Rectal smooth muscle tissue (tissue), 1 donor: ENCODE data around the gene ANO7.

Experiments
- H3K27ac ChIP-seq: one replicate; pipeline ENCODE4 v1.7.0; 2013; ENCODE audit warnings: low read depth, low read length, inconsistent platforms
- H3K27me3 ChIP-seq: one replicate; pipeline ENCODE4 v1.7.0; 2013; ENCODE audit warnings: low read length; ENCODE audit not compliant: control insufficient read depth, insufficient read depth
- H3K36me3 ChIP-seq: one replicate; pipeline ENCODE4 v1.7.0; 2013; ENCODE audit warnings: low read length; ENCODE audit not compliant: control insufficient read depth, insufficient read depth
- H3K4me1 ChIP-seq: one replicate; pipeline ENCODE4 v1.7.0; 2013; ENCODE audit warnings: low read length; ENCODE audit not compliant: control insufficient read depth, insufficient read depth
- H3K4me3 ChIP-seq: one replicate; pipeline ENCODE4 v1.7.0; 2013; ENCODE audit warnings: low read length
- H3K9ac ChIP-seq: one replicate; pipeline ENCODE4 v1.7.0; 2013; ENCODE audit warnings: low read length

ANO7 gene

DNA sequence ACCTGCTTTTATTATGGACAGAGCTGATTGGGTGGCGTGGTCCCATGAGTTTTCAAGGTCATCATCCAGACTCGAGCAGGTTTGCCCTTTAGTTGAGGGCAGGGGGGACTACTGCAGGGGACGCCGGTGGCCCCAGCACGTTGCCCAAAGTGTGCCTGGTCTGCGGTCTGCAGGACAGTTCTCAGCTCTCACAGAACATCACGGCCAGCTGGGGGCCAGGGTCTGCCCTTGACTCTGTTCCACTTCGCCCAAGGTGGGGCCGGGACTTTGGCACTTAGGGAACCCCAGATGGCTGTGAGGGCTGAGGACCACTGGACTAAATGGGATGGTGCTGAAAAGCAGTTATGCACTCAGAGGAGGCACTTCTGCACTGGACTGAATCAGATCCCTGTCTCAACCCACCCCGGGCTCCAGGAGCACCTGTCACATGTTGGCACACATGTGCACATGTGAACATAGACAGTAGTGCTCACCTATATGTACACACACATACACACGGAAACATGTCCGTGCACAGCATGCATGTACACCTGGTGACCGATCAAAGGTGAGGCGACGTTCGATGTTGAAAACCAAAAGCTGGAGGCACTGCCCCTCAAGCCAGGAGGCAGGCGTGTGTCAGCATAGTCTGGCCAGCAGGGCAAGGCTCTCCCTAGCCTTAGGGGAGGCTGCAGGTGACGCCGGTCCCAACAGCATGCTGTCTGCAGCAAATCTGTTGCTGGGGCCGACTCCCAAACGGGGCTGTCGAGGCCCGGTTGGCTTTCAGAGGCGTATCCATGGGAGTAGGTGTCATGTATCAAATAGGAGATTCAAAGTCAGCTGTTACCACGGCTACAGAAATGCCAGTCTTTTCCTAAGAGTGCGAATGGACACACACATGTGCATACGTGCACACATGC lies 10.2 kb downstream of the ANO7 start:
- H3K36me3 ChIP-seq, result no peaks in the 10 kb centered on the region
- no peak overlapping the region for H3K9ac ChIP-seq
- no peaks in the 10 kb centered on the region for H3K4me1 ChIP-seq
- no peaks in the 10 kb centered on the region for H3K27me3 ChIP-seq
- no peak overlapping the region for H3K4me3 ChIP-seq
- no peak overlapping the region for H3K27ac ChIP-seq

GRCh38 chr2:241199286-241199685 lies 10.8 kb downstream of the ANO7 start:
- H3K36me3 ChIP-seq, result no peaks in the 10 kb centered on the region
- no peaks in the 10 kb centered on the region for H3K4me1 ChIP-seq
- no peak overlapping the region for H3K4me3 ChIP-seq
- no peaks in the 10 kb centered on the region for H3K27me3 ChIP-seq
- H3K9ac ChIP-seq, result no peak overlapping the region
- no peak overlapping the region for H3K27ac ChIP-seq

- no peaks in the 10 kb centered on the region for H3K27me3 ChIP-seq
- no peak overlapping the region for H3K27ac ChIP-seq
- H3K4me1 ChIP-seq, result no peaks in the 10 kb centered on the region
Observed at GRCh38 chr2:241199897-241200821, 11.7 kb downstream of the ANO7 start.

DNA sequence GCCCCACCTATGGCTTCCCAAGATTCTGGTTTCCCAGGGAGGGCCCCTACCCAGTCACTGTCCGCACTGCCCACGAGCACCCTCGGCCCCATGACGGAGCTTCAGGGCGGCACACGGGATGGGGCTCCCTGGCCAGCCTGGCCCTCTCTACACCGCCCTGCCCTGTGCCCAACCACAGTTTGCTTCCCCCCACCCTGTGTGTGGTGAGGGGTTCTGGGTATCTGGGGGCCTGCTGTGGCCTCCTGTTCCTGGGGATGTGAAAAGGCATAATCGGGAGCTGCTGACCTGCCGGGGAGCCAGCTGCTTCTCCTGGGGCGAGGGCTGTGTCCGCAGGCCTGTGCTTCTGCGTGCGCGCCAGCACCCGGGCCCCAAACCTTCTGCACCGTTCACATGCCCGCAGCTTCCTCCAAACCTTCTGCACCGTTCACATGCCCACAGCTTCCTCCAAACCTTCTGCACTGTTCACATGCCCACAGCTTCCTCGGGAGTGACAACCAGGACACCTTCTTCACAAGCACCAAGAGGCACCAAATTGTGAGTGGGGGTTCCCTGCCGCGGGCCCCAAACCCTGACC lies 12.4 kb downstream of the ANO7 start:
- no peak overlapping the region for H3K9ac ChIP-seq
- H3K4me1 ChIP-seq, result no peaks in the 10 kb centered on the region
- no peak overlapping the region for H3K4me3 ChIP-seq
- no peak overlapping the region for H3K27ac ChIP-seq
- no peaks in the 10 kb centered on the region for H3K36me3 ChIP-seq
- H3K27me3 ChIP-seq, result no peaks in the 10 kb centered on the region

More at GRCh38 chr2:241199897-241200821, 11.7 kb downstream of the ANO7 start:
- Histone ChIP-seq H3K36me3 (no peaks in the 10 kb centered on the region), H3K4me3 (no peak overlapping the region), H3K9ac (no peak overlapping the region)

DNA sequence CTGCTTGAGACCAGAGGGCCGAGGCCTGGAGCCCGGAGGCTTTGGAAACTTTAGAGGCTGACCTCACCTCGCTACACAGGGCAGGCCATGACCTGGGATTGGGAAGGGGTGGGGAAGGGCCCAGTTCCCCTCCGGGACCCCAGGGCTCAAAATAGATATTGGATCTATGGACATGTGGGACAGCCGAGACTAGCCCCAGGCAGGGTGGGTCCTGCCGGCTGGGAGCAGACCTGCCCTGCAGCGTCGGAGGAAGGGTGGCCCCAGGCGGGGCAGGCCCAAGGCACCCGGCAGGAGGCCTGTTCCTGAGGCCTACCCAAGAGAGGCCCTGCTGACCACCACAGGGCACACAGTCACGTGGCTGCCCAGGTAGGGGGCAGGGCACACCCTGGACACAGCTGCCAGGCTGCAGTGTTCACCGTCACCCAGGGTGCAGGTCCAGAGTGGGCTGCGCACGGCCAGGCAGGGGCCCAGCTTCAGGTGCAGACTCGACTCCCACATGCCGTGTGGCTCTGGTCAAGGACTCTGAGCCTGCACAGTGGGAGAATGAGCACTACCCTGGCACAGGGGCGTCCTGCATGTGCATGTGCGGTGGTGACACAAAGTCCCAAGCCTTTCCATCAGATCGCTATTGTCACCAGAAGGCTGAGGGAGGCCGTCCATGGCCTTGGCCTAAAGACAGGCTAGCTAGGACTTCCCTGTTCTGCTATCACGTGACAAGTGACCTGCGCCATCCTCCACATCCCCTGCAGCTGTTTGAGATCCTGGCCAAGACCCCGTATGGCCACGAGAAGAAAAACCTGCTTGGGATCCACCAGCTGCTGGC lies 13.2 kb downstream of the ANO7 start:
- no peak overlapping the region for H3K9ac ChIP-seq
- no peak overlapping the region for H3K27ac ChIP-seq
- H3K4me1 ChIP-seq, result no peaks in the 10 kb centered on the region
- no peak overlapping the region for H3K4me3 ChIP-seq
- no peaks in the 10 kb centered on the region for H3K36me3 ChIP-seq
- H3K27me3 ChIP-seq, result no peaks in the 10 kb centered on the region

- no peak overlapping the region for H3K9ac ChIP-seq
- no peaks in the 10 kb centered on the region for H3K27me3 ChIP-seq
- H3K27ac ChIP-seq, result no peak overlapping the region
- H3K4me1 ChIP-seq, result no peaks in the 10 kb centered on the region
- H3K4me3 ChIP-seq, result no peak overlapping the region
- no peaks in the 10 kb centered on the region for H3K36me3 ChIP-seq
Observed at GRCh38 chr2:241202268-241202585, 13.8 kb downstream of the ANO7 start.

GRCh38 chr2:241202681-241203080 lies 14.2 kb downstream of the ANO7 start:
- H3K4me3 ChIP-seq, result no peak overlapping the region
- no peak overlapping the region for H3K27ac ChIP-seq
- no peaks in the 10 kb centered on the region for H3K27me3 ChIP-seq
- H3K4me1 ChIP-seq, result no peaks in the 10 kb centered on the region
- H3K36me3 ChIP-seq, result no peaks in the 10 kb centered on the region
- no peak overlapping the region for H3K9ac ChIP-seq

GRCh38 chr2:241203218-241204009 lies 14.9 kb downstream of the ANO7 start:
- no peaks in the 10 kb centered on the region for H3K4me1 ChIP-seq
- no peak overlapping the region for H3K9ac ChIP-seq
- H3K27ac ChIP-seq, result no peak overlapping the region
- no peaks in the 10 kb centered on the region for H3K36me3 ChIP-seq
- H3K27me3 ChIP-seq, result no peaks in the 10 kb centered on the region
- no peak overlapping the region for H3K4me3 ChIP-seq

GRCh38 chr2:241204010-241204384 lies 15.5 kb downstream of the ANO7 start:
- Histone ChIP-seq H3K4me3 (no peak overlapping the region), H3K27me3 (no peaks in the 10 kb centered on the region), H3K9ac (no peak overlapping the region), H3K36me3 (no peaks in the 10 kb centered on the region), H3K4me1 (no peaks in the 10 kb centered on the region), H3K27ac (no peak overlapping the region)

- H3K27ac ChIP-seq, result no peak overlapping the region
Observed at GRCh38 chr2:241204490-241204889, 16.0 kb downstream of the ANO7 start.

GRCh38 chr2:241205086-241205485 lies 16.6 kb downstream of the ANO7 start:
- Histone ChIP-seq H3K4me3 (no peak overlapping the region), H3K27ac (no peak overlapping the region), H3K27me3 (no peaks in the 10 kb centered on the region), H3K4me1 (no peaks in the 10 kb centered on the region), H3K36me3 (no peaks in the 10 kb centered on the region), H3K9ac (no peak overlapping the region)

More at GRCh38 chr2:241204490-241204889, 16.0 kb downstream of the ANO7 start:
- H3K4me3 ChIP-seq, result no peak overlapping the region
- no peaks in the 10 kb centered on the region for H3K4me1 ChIP-seq
- H3K27me3 ChIP-seq, result no peaks in the 10 kb centered on the region
- H3K36me3 ChIP-seq, result no peaks in the 10 kb centered on the region
- H3K9ac ChIP-seq, result no peak overlapping the region
